Thoracic aorta (tissue), 2 donors: Measurements from ENCODE around the gene GTF3C2. TPM values are rescaled to one million over a fixed set of nuclear protein-coding genes. Genes with fewer than 3 reads are reported as not detected.
"Not testable (repeated sequence)": the region's sequence is repeated elsewhere in the genome, so short reads cannot be mapped to it uniquely, and the experiment has no call there.

Source experiments
- ATAC-seq: fragments of 150-250 bp; one replicate; pipeline ENCODE4 v1.8.0; 2017; ENCODE audit warnings: low read depth; ENCODE audit not compliant: insufficient number of reproducible peaks, low FRiP score
- DNase-seq: peaks from one replicate; pipeline ENCODE4 v3.0.0-alpha.2; 2020; ENCODE audit warnings: low spot score
- H3K27ac ChIP-seq, 2 donors: fragments of 200-600 bp; sonication (generic); 1 replicate in 1 of 2; 2 replicates in 1 of 2; pipeline ENCODE4 v1.5.1; 2016; ENCODE audit warnings: mild to moderate bottlenecking in 2 of 2, moderate library complexity in 2 of 2
- H3K27me3 ChIP-seq: fragments of 200-600 bp; sonication (generic); replicated peaks from 2 replicates; pipeline ENCODE4 v1.6.0; 2016; ENCODE audit warnings: mild to moderate bottlenecking; ENCODE audit not compliant: insufficient read depth
- H3K36me3 ChIP-seq: fragments of 200-600 bp; sonication (generic); one replicate; pipeline ENCODE4 v1.5.1; 2016
- H3K4me1 ChIP-seq, 2 donors: fragments of 200-600 bp; sonication (generic); 1 replicate in 1 of 2; 2 replicates in 1 of 2; pipeline versions ENCODE4 v1.5.1 to v1.6.0; 2016; ENCODE audit warnings: low read depth in 2 of 2, mild to moderate bottlenecking in 1 of 2; ENCODE audit not compliant: control insufficient read depth in 1 of 2
- H3K4me3 ChIP-seq: fragments of 200-600 bp; sonication (generic); 2 replicates; pipeline ENCODE4 v1.5.1; 2016; ENCODE audit warnings: mild to moderate bottlenecking
- H3K9me3 ChIP-seq: fragments of 200-600 bp; sonication (generic); 2 replicates; pipeline ENCODE4 v1.5.1; 2016
- total RNA-seq, 2 donors: library from RNA; depleted of rRNA; stranded (reverse); fragments of >200 nt; gene quantifications; one replicate each; pipeline versions ENCODE4 v1.1.0 to v1.2.3, GENCODE V29; 2016
- TF ChIP-seq, protein P1 (sequence below): fragments of 200-600 bp; sonication (generic); IDR thresholded peaks from one replicate; pipeline ENCODE4 v1.5.1; 2019; ENCODE audit warnings: antibody characterized with exemption

GTF3C2 gene
- total RNA-seq, 2 donors from 2014 or later: 56.6 to 58.8 TPM

GRCh38 chr2:27354597-27354927, 2.0 kb downstream of the GTF3C2 start:
- DNase-seq (no peak), ATAC-seq (no peak)
- TF ChIP-seq, protein P1, sequence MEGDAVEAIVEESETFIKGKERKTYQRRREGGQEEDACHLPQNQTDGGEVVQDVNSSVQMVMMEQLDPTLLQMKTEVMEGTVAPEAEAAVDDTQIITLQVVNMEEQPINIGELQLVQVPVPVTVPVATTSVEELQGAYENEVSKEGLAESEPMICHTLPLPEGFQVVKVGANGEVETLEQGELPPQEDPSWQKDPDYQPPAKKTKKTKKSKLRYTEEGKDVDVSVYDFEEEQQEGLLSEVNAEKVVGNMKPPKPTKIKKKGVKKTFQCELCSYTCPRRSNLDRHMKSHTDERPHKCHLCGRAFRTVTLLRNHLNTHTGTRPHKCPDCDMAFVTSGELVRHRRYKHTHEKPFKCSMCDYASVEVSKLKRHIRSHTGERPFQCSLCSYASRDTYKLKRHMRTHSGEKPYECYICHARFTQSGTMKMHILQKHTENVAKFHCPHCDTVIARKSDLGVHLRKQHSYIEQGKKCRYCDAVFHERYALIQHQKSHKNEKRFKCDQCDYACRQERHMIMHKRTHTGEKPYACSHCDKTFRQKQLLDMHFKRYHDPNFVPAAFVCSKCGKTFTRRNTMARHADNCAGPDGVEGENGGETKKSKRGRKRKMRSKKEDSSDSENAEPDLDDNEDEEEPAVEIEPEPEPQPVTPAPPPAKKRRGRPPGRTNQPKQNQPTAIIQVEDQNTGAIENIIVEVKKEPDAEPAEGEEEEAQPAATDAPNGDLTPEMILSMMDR: no peak

GRCh38 chr2:27353762-27354596, 2.6 kb downstream of the GTF3C2 start:
- TF ChIP-seq, protein P1: no peak
- no peak for ATAC-seq

More at GRCh38 chr2:27354597-27354927, 2.0 kb downstream of the GTF3C2 start:
- no peaks in the 10 kb centered on the region for H3K27me3 ChIP-seq
- no peak overlapping the region for H3K27ac ChIP-seq
- H3K36me3 ChIP-seq: no peaks in the 10 kb centered on the region
- H3K4me3 ChIP-seq: no peak overlapping the region
- peaks cover 23 to 29% of the 10 kb centered on the region in 2 donors for H3K4me1 ChIP-seq
- H3K9me3 ChIP-seq: no peaks in the 10 kb centered on the region

DNA sequence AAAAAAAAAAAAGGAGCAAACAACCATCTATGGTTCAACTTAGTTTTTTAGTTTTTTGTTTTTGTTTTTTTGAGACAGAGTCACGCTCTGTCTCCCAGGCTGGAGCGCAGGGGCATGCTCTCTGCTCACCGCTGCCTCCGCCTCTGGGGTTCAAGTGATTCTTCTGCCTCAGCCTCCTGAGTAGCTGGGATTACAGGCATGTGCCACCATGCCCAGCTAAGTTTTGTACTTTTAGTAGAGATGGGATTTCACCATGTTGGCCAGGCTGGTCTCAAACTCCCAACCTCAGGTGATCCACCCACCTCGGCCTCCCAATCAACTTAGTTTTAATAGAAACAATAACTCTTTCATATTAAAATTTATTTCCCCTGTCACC, 3.2 kb downstream of the GTF3C2 start:
- not testable (repeated sequence) for H3K36me3 ChIP-seq, H3K27ac ChIP-seq, H3K27me3 ChIP-seq, H3K4me3 ChIP-seq, H3K9me3 ChIP-seq, ATAC-seq, DNase-seq
- H3K4me1 ChIP-seq: peaks cover 23 to 28% of the 10 kb centered on the region in 2 donors

More at GRCh38 chr2:27353762-27354596, 2.6 kb downstream of the GTF3C2 start:
- DNase-seq: no peak
- Histone ChIP-seq H3K4me3 (no peak overlapping the region), H3K27ac (no peak overlapping the region), H3K4me1 (peaks cover 23 to 29% of the 10 kb centered on the region in 2 donors), H3K9me3 (no peaks in the 10 kb centered on the region), H3K36me3 (no peaks in the 10 kb centered on the region), H3K27me3 (no peaks in the 10 kb centered on the region)

DNA sequence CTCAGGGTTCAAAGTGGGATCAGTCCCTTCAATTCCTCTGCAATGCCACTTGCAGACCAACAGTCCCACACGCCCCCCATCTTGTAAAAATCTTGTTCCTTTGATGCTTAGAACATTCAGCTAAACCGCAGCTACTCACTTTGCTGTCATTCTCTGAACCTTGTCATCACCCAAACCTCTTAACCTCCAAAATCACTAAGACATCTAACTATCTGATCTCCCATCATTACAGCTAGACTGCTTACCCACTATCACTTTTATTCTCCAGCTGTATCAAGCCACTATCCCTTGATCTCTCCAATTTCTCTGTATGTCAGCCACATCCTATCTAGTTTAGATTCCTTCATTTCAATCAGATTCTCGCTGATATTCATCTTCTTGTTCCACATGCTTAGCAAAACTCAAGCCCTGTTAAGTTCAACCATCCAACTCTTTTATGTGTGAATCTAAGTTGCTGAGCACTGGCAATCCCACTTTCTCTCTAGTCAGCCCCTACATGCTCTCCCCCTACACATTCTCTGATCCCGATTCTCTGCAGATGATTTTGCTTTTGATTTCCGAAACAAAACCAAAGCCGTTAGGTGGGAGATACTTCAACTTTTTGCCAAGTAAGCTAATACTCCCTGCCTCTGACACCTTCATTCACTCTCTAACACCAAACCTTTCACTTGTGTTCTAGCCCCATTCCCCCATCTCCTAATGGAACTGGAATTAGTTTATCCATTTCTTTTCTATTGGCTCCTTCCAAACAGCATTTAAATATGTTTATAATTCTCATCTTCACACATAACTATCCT, 4.6 kb downstream of the GTF3C2 start:
- H3K9me3 ChIP-seq: no peaks in the 10 kb centered on the region
- no peak overlapping the region for H3K27ac ChIP-seq
- no peaks in the 10 kb centered on the region for H3K36me3 ChIP-seq
- TF ChIP-seq, protein P1: no peak
- H3K4me1 ChIP-seq: peaks cover 12 to 17% of the 10 kb centered on the region in 2 donors
- no peaks in the 10 kb centered on the region for H3K27me3 ChIP-seq
- ATAC-seq (no peak), DNase-seq (no peak)
- no peak overlapping the region for H3K4me3 ChIP-seq

- H3K27me3 ChIP-seq: no peaks in the 10 kb centered on the region
- H3K27ac ChIP-seq: no peak overlapping the region
- DNase-seq (no peak), ATAC-seq (no peak)
- no peak overlapping the region for H3K4me3 ChIP-seq
- H3K4me1 ChIP-seq: peaks cover 7 to 10% of the 10 kb centered on the region in 2 donors
- no peaks in the 10 kb centered on the region for H3K9me3 ChIP-seq
- H3K36me3 ChIP-seq: no peaks in the 10 kb centered on the region
- TF ChIP-seq, protein P1: no peak
Observed at GRCh38 chr2:27350106-27350693, 6.4 kb downstream of the GTF3C2 start.
